GM21825 (cell line): ENCODE data around the gene PRKAG2.
"Not testable (repeated sequence)": the region's sequence is repeated elsewhere in the genome, so short reads cannot be mapped to it uniquely, and the experiment has no call there.

Experiments used
- ATAC-seq: cut with Tn5 transposase; IDR thresholded peaks from one replicate; pipeline ENCODE4 v1.9.1; 2021; ENCODE audit warnings: mild to moderate bottlenecking, moderate library complexity; ENCODE audit not compliant: unreplicated experiment

PRKAG2 gene

GRCh38 chr7:151837285-151838042, 39.5 kb downstream of the PRKAG2 start:
- no peak for ATAC-seq

- no peak for ATAC-seq
Measured at GRCh38 chr7:151836927-151837205, 40.0 kb downstream of the PRKAG2 start.

GRCh38 chr7:151836191-151836926, 40.6 kb downstream of the PRKAG2 start:
- no peak for ATAC-seq

GRCh38 chr7:151835636-151836035, 41.3 kb downstream of the PRKAG2 start:
- ATAC-seq = no peak

GRCh38 chr7:151834271-151835035, 42.5 kb downstream of the PRKAG2 start:
- ATAC-seq = no peak

- ATAC-seq = no peak
Measured at GRCh38 chr7:151833691-151834090, 43.2 kb downstream of the PRKAG2 start.

- ATAC-seq = no peak
Measured at GRCh38 chr7:151833213-151833651, 43.7 kb downstream of the PRKAG2 start.

- ATAC-seq = no peak
Measured at GRCh38 chr7:151832656-151833055, 44.3 kb downstream of the PRKAG2 start.

GRCh38 chr7:151832138-151832537, 44.8 kb downstream of the PRKAG2 start:
- no peak for ATAC-seq

GRCh38 chr7:151831606-151832005, 45.3 kb downstream of the PRKAG2 start:
- ATAC-seq = no peak

- ATAC-seq = no peak
Measured at GRCh38 chr7:151830121-151830830, 46.6 kb downstream of the PRKAG2 start.

GRCh38 chr7:151829707-151830106, 47.2 kb downstream of the PRKAG2 start:
- ATAC-seq = no peak

GRCh38 chr7:151827620-151828019, 49.3 kb downstream of the PRKAG2 start:
- ATAC-seq = no peak

- ATAC-seq = not testable (repeated sequence)
Measured at GRCh38 chr7:151826316-151826715, 50.6 kb downstream of the PRKAG2 start.

GRCh38 chr7:151825721-151826120, 51.2 kb downstream of the PRKAG2 start:
- ATAC-seq = no peak

- no peak for ATAC-seq
Measured at GRCh38 chr7:151824373-151824933, 52.5 kb downstream of the PRKAG2 start.

GRCh38 chr7:151823566-151824372, 53.1 kb downstream of the PRKAG2 start:
- ATAC-seq = no peak

- no peak for ATAC-seq
Measured at GRCh38 chr7:151822541-151823181, 54.3 kb downstream of the PRKAG2 start.

- no peak for ATAC-seq
Measured at GRCh38 chr7:151821806-151822540, 54.9 kb downstream of the PRKAG2 start.
